Fibroblast of lung (primary cell): Measurements from ENCODE around the gene VPS13D.

Source experiments
- CTCF ChIP-seq, 2 donors: IDR thresholded peaks in 1 of 2; conservative IDR thresholded peaks in 1 of 2; 1 replicate in 1 of 2; 2 replicates in 1 of 2; pipeline ENCODE4 v1.5.1; 2011 to 2012; ENCODE audit warnings: low read length in 2 of 2, control low read depth in 1 of 2, inconsistent platforms in 1 of 2, low read depth in 1 of 2, mild to moderate bottlenecking in 1 of 2
- EZH2 ChIP-seq: IDR thresholded peaks from 2 replicates; pipeline ENCODE4 v1.5.1; 2012; ENCODE audit warnings: low read length, control low read depth, mild to moderate bottlenecking; ENCODE audit errors: missing control alignments

GRCh38 chr1:12450090-12450755 lies 220.4 kb downstream of the VPS13D start:
- TF ChIP-seq CTCF (conservative IDR thresholded peaks at IDR 0.05 in 1 of 2, IDR thresholded peaks at IDR 0.05 in 1 of 2; ENCODE audit: low read depth in 1 of 2, low read length in 2 of 2): no peak
- TF ChIP-seq EZH2: no peak
